Middle frontal gyrus (tissue), 1 donor: Measurements from ENCODE around the gene CYLD.

ENCODE experiments used
- DNase-seq: peaks from one replicate; pipeline ENCODE4 v3.0.0-alpha.2; 2015; ENCODE audit warnings: low spot score; ENCODE audit errors: extremely low spot score

Gene CYLD

DNA sequence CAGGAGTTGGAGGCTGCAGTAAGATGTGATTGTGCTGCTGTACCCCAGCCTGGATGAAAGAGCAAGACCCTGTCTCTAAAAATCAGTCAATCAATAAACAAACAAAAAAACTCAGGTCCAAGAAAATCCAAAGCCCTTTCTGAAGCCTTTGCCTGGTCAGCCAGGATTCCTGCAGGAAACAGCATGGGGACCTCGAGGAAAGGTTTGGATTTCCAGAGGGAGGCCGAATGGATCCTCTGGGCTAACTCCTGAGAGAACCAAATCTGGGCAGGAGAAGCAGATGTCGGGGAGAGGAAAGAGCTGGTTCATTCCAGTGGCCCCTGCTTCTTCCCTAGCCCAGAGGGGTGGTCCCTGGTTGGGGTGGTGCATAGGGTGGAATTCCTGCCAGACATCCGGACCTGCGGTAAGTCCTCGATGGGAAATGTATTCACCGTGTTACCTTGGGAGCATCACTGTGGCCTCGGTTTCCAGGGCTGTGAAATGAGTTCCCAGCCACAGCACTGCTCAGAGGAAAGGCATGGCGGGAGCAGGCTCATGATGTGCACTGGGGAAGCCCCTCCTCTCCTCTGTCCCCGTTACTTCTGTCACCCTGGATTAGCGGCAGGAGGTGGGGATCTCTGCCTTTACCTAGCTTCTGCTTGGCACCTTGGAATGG, 75.1 kb downstream of the CYLD start:
- DNase-seq: no peak

DNA sequence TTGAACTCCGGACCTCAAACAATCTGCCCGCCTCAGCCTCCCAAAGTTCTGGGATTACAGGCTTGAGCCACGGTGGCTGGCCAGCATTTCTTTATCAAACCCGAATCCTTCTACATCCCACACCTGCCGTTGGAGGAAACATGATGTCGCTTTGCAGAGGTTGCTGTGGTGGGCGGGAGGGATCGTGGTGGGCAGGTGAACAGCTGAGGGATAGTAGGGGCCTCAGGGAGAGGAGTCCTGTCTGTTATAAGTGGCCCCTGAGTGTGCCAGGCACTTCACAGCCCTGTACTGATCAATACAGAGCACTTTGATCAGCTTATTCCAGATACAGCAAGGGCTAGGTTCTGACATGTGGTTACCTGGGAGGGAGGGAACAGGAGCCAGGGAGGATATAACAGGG, 76.5 kb downstream of the CYLD start:
- no peak for DNase-seq

DNA sequence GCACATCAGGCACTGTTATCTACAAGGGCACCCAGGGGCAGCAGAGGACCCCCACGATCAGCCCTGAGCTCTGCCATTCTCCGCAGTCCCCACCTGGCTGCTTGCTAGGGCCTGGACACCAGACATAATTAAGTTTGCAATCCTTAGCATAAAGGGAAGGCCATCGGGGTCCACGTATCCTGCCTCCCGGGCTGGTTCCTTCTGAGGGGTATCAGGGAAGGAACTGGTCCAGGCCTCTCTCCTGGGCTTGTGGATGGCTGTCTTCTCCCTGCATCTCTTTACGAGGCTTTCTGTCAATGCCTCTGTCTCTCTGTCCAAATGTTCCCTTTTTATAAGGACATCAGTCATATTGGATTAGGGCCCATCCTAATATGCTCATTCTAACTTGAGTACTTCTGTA, 77.8 kb downstream of the CYLD start:
- DNase-seq: no peak

DNA sequence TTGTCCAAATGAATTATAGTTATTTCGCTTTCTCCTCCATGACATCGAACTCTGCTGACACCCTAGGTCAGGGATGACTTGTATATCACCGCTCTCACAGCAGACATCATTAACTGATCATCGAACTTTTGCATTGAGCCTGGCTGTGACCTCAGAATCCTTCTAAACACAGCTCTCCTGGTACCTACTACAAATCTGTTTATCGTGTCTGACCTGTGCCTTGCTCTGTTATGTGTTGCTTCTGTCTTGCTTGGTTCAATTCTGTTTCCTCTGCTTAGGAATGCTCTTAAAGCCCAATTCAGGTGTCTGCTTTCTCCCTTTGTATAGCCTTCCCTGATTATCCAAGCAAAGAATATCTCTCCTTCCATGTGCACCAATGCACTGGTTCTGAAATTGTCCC, 78.3 kb downstream of the CYLD start:
- DNase-seq: no peak

DNA sequence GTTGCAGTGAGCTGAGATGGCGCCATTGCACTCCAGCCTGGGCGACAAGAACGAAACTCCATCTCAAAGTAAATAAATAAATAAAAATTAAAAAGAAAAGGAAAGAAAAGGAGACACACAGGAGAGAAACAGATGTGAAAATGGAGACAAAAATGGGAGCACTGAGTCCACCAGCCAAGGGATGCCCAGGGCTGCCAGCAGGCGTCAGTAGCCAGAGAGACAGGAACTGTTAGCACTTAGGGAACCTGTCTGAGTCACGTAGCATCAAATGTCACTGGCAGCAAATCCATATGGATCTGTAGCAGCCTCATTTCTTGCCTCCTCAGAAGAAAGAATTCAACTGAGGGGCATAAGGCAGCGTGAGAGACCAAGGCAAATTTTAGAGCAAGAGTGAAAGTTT, 79.7 kb downstream of the CYLD start:
- no peak for DNase-seq

DNA sequence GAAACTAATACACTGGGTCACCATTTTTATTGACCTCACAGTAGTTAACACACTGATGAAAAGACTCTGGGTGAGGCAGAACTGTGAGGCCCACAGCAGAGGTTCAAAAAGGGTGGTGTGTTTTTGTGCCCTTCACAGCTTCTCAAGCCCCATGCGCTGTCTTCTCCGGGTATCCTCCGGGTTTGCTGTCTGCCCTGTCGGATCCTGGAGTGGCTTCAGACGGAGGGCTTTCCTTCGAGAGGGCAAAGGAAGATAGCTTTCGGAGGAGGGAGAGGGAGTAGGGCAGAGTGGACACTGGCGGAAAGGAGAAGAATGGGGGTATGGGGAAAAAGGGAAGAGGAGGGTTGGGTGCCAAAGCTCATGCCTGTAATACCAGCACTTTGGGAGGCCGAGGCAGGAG, 80.8 kb downstream of the CYLD start:
- DNase-seq: no peak

DNA sequence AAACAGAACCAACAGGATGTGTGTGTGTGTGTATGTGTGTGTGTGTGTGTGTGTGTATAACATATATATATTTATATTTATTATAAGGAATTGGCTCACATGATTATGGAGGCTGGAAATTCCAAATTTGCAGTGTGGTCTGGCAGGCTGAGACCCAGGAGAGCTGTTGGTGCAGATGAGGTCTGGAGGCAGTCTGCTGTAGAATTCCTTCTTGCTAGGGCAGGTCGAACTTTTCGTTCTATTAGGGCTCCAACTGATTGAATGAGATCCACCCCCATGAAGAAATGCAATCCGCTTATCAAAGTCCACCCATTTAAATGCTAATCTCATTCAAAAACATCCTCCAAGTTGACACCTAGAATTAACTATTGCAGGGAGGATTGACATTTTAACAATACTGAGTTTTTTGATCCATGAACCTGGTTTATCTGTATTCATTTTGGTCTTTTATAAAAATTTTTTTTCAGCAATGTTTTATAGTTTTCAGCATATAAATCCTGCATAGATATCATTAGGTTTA, 85.0 kb downstream of the CYLD start:
- no peak for DNase-seq

DNA sequence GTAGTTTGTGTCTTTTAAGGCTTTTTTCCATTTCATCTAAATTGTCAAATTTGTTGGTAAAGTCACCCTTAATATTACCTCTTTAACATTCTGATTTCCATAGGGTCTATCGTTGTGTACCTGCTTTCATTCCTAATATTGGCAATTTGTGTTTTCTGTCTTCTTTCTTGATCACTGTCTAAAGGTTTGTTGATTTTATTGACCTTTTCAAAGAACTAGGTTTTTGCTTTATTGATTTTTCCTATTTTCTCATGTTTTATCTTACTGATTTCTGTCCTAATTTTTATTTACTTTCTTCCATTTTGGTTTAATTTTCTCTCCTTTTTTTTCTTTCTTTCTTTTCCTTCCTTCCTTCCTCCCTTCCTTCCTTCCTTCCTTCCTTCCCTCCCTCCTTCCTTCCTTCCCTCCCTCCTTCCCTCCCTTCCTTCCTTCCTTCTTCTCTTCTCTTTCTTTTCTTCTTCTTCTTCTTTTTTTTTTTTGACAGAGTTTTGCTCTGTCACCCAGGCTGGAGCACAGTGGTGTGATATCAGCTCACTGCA, 86.3 kb downstream of the CYLD start:
- DNase-seq: no peak

DNA sequence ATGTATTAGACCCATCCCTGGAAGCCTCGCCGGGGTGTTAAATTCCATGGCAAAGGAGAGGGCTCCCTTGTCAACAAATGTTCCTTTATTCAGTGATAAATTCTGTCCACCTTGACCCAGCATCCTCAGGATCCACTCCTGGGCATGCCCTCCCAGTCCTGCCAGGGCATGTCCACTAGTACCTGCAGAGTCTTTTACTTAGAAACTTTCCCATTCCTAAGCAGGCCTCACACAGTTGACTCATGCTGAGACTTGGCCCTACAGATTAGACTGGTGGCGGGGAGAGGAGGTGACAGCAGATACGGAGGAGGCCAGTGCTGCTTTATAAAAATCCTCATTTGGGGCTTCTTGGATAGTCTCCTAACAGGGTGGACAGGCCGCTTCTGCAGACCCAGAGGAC, 88.8 kb downstream of the CYLD start:
- DNase-seq: no peak

DNA sequence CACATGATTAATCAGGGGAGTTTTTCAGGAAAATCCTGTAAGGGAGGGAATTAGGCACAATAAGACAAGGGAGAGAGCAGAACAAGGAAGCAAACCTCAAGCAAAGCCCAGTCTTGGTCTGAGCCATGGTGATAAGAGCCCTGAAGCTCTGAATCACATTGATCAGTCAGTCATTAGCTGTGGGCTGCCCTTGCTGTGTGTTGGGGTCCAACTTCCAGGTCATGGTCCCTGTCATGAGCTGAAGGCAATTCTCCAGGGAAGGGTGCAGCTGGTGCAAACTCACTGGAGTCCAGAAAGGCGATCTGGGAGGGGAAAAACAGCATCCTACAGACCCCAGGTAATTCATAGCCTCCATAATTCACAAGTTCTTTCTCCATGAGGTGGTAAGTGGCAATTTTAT, 89.9 kb downstream of the CYLD start:
- DNase-seq: no peak

DNA sequence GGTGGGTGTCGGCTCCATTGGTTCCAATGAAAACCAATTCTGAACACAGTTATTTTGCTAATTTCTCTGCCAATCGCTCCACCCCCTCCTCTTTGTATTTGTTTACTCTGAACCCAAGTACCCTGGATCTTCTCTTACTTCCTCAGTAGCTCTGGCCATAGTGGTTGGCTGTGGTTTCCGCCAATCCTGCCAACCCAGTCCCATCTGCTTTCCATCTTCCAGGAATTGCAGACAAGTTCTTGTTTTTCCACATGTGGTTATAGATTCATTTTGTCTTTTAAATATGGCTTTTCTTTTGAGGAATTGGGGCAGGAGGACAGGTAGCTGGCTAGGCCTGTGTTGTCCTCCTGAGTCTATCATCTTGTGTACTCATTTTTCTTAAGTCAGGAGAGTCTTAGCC, 92.0 kb downstream of the CYLD start:
- DNase-seq: no peak

DNA sequence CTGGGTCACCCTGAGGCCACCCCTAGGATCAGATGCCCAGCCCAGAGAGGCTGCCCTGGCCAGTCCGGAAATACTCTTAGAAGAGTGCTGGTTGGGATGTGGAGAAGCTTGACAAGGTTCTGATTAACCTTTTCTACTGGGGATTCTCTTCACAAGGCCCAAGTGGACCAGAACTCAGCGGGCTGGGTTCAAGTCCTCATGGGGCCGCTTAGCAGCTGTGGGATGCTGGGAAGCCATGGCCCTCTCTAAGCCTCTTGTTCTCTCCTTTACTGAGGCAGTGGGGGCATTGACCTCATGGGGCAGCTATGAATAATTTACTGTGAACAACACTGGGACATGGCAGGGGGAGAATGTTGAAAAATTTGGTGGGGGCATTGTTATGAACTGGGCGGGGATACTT, 92.8 kb downstream of the CYLD start:
- DNase-seq: no peak

DNA sequence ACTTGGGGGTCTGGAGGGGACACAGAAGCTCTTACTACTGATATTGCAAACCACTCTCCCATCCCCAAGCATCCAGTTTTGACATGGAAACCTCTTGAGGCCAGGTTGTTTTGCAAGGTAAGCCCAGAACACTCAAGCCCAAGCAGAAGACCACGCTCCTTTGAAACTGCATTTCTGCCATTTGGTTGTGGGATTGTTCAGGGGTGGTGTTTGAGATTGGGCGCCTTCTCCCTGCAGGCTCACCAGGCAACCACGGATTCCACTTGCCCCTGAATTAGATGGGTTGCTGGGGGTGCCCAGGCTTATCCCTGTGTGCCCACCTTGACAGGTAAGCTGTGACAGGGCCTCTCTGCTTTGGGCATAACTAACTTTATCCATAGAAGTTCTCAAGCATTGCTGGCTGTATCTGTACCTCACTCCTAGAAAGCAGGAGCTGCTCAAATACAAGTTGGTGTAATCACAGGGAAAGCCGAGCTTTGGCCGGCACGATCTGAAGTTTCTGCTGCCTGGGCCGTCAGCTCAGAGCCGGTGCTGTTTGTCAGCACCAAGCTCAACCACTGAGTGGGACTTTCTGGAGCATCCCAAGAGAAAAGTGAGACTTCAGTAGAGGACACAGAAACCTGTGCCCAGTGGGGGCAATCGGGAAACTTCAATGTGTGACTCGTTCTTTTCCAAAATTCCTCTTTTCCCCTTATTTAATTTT, 93.6 kb downstream of the CYLD start:
- no peak for DNase-seq

DNA sequence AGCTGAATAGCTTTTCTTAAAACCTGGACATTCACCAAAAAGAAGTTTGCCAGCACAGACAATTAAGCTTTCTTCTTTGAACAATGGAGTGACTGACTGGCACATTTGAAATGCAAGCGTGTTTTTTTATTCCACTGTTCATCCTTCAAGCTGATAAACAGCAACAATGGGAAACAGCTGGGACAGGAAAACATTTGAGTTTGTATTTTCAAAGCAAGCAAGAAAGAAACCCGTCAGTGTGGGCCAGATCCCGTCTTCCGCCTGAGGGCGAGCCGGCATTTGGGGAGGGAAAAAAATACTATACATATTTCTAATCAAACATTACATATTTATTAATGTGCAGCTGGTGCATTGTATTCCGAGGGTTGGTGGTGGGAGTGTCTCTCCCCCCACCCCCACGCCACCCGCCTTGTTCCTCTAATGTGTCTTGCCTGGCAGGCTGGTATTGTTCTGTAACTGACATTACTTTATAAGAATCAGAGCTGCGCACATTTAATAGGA, 94.3 kb downstream of the CYLD start:
- peak; percentile 71 for DNase-seq

DNA sequence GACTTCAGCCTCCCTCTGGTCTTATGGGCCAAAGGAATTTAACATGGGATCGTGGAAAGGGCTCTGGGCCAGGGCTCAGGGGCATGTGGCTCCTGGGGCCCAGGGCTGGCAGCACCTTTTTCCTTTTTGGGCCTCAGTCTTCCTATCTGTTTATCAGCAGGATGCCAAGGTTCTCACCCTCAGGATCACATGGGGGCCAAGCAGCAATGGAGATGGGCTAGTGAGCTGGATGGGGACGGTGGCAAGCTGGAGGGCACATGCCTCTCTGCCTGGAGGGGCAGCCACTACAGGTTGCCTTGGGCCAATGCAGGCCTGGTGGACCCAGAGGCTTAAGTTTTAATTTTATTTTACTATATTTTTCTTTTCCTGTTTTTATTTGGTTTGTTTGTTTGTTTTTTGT, 95.4 kb downstream of the CYLD start:
- DNase-seq: no peak

DNA sequence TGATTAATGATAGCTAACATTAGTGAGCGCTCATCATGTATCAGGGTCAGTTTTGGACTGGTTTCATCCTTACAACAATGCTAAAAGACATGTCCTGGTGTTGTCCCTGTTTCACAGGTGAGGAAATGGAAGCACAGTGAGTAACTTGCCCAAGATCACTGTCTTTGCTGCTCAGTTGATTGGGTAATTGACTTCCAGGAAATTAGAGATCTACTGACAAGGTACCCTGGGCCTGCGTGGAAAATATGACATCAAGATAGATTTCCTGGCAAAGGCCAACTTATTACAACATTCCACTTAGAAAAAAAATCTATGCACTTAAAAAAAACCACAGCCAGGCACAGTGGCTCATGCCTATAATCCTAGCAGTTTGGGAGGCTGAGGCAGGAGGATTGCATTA, 96.3 kb downstream of the CYLD start:
- no peak for DNase-seq

DNA sequence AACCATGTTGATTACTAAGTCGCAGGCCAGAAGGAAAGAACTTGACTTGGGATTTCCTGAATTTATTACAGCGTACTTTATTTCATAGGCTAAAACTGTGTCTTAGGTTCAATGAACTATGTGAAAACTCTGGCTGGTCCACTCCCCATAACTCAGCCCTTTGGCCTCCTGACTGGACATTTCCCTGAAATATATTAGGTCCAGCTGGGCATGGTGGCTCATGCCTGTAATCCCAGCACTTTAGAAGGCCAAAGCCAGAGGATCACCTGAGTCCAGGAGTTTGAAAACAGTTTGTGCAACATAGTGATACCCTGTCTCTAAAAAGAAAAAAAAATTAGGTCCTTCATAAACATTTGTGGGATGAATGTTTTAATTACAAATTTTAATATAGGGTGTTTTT, 97.0 kb downstream of the CYLD start:
- DNase-seq: no peak

DNA sequence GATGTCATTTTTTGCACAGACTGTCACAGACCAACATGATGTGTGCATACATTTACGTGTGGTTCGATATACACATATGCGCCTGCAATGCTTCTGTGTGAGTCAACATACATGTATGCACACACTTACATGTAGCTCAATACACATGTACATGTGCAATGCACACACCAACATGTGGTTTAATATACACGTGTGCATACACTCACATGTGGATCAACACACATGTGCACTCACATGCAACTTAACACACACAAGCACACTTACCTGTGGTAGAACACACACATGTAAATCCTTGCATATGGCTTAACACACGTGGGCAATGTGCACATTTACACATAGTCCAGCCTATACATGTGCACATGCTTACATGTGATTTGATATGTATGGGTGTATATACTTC, 97.5 kb downstream of the CYLD start:
- DNase-seq: no peak

DNA sequence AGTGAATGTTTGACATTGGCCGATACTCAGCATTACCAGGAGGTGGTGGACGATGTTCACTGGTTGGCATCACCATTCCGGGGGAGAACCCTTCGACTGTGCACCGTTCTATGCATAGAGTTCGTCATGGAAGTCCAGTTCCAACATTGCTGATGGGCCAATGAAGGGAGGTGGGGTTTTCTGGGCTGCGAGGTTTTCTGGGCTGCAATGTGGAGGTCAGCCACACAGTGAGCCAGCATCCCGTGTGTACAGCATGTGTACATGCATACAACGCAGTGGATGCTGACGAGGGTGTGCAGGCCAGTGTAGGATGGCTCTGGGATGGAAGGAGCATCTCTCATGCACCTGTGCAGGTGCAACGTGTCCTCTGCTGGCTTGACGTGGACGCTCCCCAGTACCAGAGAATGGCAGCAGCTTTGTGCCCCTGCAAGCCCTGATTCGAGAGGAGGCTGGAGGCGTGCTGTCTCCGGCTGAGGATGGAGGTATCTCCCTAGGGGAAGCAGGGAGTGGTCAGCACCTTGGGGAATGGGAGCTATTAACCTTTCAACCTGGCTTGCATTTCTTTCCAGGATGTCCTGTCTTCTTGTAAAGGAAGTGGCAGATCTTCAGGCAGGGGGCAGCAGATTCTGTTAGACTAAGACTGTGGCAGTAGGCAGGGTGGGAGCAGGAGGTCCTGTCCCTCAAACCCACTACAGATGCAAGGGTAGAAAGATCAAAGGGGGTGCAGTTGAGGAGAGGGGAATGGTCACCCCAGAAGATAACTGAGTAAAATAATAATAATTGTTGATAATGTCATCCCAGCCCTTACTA, 98.2 kb downstream of the CYLD start:
- no peak for DNase-seq

DNA sequence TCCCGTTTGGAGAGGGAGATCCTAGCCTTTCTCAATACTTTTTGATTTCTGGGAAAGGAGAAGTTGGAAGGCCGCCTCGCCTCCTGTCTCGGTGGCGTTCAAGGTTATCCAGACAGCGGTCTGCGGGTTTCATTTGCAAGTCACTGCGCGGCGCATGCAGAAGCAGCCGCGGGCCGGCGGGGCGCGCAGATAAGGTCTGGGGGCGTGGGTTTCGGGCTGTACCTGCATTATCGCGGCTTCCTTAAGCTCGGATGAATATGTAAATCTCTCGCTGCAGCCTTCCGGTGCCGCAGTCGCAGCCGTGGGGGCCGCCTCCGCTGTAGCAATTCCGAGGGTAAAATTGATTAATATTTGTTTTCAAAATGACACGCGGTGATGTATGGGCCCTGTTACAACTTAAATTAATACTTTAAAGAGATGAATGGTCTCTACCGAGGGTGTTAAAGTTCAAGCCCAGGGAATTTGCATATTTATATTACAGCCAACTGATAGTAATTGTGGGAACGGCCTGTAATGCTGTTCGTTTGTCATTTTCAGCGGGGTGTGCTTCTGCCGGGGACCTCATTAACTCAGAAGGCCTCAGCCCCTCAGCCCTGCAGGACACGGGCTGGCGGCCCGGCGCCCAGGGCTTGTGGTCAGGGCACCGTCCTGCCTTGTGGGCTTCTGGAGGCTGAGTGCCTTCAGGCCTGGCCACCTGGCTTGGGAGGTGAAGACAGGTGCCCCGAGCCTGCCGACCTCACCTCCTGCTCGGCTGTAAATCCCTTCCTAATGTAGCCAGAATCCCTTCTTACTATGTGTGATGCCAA, 99.4 kb downstream of the CYLD start:
- no peak for DNase-seq

DNA sequence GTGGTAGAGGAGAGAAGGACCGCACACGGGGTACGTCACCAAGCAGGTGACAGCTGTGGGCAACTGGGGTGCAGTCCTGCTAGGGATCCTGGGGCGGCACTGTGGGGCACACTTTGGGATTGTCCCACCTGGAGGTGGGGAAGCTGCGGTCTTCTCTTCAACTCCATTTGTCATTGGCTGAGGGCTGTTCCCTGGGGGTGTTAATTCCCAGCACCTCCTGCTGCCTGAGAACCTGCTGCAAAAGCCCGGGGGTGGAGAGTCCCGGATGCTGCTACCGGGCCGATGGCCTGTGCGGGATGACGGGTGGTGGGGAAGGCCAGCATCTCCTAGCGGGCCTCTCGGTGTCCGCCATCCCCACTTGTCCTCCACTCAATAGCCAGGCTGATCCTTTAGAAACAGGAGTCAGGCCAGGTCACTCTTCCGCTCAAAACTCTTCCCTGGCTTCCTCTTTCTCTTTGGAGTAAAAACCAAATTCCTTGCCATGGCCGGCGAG, 100.2 kb downstream of the CYLD start:
- DNase-seq: no peak
